GM18502 (cell line): ENCODE data around the gene FRMD1.

Experiments
- ATAC-seq: cut with Tn5 transposase; IDR thresholded peaks from one replicate; pipeline ENCODE4 v1.9.1; 2021; ENCODE audit warnings: mild to moderate bottlenecking; ENCODE audit not compliant: unreplicated experiment, poor library complexity

FRMD1 gene

DNA sequence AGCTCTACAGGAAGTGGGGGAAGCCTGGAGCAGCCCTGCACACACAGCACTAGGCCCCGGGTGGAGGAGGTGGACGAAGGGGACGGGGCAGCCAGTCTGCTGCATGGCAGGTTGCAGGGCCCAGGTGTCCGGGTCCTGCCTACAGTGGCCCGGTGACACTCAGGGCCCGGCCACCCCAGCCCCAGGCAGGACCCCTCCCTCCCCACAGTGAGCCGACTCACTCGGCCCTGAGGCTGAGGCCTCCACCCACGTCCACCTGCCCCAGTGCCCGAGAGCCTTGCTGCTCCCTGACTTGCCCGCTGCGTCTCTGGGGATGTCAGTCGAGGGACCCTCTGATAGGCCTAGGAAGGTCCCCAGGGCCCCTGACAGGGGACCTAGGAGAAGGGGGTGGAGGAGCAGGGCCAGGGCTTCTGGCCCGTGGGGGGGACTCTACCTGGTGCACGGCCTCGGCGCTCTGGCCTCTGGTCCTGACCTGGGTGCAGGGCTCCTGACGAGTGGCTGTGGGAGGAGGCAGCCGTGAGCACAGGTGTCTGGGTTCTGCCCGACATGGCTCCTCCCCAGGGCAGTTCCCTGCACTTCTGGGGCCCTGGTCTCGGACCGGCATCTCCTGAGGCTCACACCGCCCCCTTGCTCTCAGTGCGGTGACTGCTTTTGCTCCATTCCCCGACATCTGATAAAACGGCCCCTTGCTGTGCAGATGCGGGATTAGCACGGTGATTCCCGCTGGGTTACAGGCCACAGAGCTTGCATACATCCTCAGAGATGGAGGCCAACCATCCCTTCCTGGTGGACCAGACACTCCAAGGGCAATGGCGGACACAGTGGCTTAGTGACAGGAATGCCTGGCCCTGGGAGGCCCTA, 20.1 kb downstream of the FRMD1 start:
- no peak for ATAC-seq

DNA sequence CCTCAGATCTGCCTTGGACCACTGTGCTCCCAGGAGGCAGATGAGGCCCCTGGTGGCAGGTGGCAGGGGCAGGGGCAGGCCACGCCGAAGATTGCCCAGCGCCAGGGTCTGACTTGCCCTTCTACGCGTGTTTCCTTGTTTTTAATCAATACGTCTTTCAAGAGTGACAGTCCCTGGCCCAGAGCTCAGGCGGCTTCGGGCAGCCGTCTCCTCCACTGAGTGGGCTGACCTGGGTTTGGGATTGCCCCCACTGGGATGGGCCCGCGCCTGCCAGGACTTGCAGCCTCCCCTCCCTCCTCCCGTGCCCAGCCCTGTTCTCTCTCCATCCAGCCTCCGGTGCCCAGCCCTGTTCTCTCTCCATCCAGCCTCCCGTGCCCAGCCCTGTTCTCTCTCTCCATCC, 21.2 kb downstream of the FRMD1 start:
- no peak for ATAC-seq

- no peak for ATAC-seq
These were observed 22.0 kb downstream of the FRMD1 start for GRCh38 chr6:168056892-168057527.

DNA sequence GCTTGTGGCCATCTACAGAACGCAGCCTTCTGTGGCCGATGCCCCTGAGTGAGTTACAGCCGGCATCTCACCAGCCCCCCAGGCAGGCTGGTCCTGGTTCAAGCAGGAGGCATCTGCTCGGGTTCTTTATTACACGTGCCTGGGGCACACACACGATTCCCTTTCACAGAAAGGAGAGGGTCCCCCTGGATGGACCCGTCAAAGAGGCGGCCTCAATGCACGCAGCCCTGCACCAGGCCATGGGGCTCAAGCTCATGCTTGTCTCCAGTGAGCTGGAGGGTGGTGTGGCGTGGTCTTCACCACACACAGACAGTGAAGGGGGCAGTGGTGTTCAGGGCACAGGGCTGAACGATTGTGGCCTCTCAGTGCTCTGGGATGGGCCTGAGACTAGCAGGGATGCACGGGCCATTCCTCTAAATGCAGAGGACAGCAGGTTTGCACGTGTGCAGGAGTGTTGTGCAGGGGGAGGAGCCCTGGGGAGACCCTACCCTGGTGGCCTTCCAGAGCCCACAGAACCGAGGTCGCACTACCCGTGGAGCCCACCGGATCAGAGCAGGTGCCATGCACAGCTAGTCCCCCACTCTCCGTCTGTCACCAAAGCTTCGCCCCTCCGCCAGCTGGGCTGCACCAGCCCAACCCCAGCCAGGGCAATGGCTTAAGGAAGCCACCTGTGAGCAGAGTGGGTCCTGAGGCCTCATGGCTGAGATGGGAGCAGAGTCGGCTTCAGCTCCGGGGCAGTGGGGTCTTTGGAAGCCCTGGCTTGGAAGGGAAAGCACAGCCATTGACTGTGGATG, 23.1 kb downstream of the FRMD1 start:
- no peak for ATAC-seq

DNA sequence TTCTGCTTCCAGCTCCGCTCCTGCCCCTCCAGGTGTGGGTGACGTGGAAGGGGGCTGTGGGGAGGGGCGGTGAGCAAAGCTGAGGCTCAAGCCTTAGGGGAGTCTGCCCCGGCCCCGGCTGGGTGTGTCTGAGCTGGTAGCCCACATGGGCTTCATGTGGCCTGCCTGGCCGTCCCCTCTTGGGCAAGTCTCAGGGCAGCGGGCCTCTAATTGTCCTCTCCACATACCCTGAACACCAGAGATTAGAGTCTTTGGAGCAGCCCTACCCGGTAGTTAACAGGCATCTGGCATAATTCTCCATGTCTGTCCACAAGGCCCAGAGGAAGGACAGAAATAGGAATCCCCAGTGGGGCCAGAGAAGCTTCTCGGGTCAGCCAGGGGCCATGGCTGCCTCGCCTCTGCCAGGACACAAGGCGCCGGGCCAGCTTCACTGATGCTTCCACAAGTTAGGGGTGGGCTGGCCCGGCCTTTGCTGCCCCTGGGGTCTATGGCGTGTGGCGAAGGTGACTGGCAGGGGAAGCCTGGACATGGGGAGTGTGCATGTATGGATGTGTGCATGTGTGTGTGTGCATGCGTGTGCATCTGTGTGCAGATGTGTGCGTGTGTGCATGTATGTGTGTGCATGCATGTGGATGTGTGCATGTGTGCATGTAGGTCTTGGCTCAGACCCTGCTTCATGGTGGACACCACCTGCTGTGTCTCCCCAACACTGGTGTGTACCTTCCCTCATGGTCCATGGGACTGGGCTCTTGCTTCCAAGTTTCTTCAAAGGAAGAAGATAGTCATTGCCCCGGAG, 24.0 kb downstream of the FRMD1 start:
- ATAC-seq: no peak

- no peak for ATAC-seq
These were observed 25.0 kb downstream of the FRMD1 start for GRCh38 chr6:168053957-168054471.

GRCh38 chr6:168053086-168053956, 25.7 kb downstream of the FRMD1 start:
- no peak for ATAC-seq

DNA sequence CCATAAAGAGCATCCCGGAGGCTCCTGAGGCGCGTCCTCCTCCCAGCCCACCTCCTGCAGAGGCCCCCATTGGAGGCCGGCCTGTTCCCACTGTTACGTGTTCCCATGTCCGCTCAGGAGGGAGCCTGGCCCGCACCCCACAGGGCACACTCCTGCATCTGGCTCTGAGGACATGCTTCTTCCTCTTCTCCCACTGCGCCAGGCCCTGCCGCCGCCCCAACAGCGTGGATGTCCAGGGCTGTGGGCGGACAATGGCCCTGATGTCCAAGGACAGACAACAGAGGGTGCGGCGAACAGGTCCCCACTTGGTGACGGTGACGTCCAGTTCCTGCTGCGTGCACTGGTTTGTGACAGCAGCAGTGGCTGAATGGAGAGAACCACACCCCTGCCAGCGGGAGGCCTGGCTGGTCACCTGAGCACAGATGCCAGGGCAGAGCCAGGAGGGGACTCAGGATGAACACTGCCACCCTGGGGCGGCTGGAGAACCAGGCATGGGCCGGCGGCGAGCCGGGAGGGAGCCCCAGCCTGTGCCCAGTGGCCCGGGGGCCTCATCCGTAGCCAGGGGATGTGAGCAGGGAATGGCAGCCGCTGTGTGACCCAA, 26.6 kb downstream of the FRMD1 start:
- ATAC-seq: no peak

GRCh38 chr6:168051648-168052047, 27.4 kb downstream of the FRMD1 start:
- ATAC-seq: no peak

DNA sequence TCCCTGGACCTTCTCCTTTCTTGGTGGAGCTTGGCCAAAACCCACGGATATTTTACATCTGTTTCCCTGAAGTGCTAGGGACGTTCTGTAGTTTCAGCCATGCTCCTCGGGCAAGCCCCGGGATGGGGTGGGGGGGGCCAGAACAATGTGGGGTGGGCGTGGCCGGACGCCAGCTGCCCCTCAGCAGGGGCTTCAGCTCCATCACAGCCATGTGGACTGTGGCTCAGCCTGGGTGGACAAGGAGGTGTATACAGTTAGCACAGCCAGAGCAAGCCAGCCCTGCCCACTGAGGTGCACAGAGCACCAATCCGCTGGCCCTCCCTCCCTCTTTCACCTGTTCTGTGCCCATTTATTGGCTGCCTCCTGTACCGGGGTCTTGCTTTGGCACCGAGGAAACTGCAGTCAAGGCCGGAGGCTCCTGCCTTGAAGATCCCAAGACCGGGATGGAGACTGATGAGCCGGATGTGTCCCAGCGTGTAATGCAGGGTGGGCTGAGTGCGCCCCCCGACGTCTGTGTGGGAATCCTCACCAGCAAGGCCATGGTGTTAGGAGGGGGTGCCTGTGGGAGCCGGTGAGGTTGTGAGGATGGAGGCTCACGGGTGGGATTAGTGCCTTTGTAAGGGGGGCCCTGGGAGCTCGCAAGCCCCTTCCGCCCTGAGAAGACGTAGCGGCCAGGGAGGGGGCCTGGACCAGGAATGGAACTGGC, 28.0 kb downstream of the FRMD1 start:
- no peak for ATAC-seq

- ATAC-seq: no peak
These were observed 28.7 kb downstream of the FRMD1 start for GRCh38 chr6:168050225-168050880.

DNA sequence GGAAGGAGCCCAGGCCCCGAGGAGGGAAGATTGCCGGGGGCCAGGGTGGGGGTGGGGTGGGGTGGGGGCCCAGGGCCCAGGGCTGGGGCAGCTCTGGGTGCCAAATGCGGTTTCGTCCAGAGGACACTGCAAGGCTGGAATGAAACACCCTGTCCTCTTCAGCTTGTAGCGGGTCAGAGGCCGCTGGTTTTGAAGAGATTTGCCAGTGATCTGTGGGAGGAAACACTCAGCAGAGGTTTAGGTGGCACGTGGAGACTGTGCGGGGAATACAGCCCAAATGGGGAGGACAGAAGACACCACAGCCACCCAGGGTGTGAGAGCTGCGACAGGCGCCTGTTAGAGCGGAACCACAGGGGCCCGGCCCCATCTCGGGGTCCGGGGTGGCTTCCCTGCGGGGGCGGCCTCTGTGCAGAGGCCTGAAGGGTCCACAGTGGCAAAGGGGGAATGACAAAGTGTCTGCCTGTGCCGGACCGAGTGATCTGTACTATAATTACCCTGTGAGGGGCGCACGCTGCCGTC, 29.2 kb downstream of the FRMD1 start:
- ATAC-seq: no peak

GRCh38 chr6:168049277-168049676, 29.7 kb downstream of the FRMD1 start:
- no peak for ATAC-seq

DNA sequence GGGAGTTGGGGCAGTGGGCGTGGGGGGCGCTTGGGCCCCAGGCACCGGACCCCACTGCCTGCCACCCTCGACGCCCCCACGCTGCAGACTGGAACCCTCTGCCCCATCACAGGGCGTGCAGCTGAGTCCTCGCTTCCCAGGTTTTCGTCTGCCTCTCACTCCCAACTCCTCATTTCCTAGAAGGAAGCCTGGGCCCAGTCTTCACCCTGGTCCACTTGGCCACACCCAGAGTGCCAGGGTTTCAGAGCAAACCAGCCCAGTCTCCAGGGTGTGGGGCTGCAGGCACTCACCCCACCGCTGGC, 30.3 kb downstream of the FRMD1 start:
- ATAC-seq: no peak

DNA sequence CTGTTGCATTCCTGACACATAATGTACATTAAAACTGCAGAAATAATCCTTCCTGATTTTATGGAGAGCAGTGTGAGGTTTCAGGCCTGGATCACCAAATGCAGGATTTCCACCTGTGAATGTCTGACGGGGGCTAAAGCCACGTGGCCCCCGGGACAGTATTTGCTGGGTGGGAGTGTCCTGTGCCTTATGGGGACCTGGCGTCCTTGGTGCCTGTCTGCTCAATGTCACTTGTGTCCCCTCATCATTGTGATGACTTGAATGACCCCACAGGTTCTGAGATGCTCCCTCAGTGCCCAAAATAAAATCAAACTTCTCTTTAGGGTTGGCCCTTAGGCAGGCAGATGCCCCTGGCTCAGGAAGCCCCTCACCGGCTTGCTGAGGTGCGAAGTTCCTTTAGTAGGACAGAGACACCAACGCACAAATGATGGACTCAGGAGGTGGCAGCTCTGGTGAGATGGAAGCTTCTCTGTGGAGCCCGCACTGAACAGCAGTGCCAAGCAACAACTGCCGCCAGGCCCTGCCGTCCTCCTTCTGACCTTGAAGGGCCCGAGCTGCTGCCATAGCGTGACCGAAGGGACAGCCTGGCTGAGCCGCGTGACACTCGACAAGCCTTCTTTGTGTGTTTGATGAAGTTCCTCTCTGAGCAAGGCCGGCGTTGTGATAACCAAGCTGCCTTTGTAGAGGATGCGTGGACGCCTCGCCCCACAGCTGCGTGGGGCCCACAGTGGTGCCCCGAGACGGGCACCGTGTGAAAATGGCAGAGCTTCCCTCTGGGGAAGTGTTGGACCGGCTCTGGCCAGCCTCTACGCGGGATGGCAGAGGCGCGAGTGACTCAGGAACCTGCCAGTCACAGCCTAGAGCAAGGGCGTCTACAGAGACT, 30.9 kb downstream of the FRMD1 start:
- ATAC-seq: no peak

- ATAC-seq: no peak
These were observed 32.3 kb downstream of the FRMD1 start for GRCh38 chr6:168046696-168047095.
